AG09319 (cell line): ENCODE measurements around the gene SEPTIN12.

Experiments
- DNase-seq: peaks from one replicate; pipeline ENCODE4 v3.0.0-alpha.2; 2010; ENCODE audit warnings: low read depth; ENCODE audit errors: extremely low read depth
- CTCF ChIP-seq: IDR thresholded peaks from 2 replicates; pipeline ENCODE4 v1.5.1; 2011; ENCODE audit warnings: low read depth, mild to moderate bottlenecking, inconsistent platforms, low read length, moderate library complexity

Gene SEPTIN12

GRCh38 chr16:4787627-4788482 is at the start of gene SEPTIN12:
SEPTIN12 (minus strand) TSS chr16:4788345; CDS start chr16:4787645, 700 bp downstream.
- TF ChIP-seq CTCF = no peak
- DNase-seq = no peak

GRCh38 chr16:4836727-4837126 is 48.6 kb upstream of the SEPTIN12 start:
- TF ChIP-seq CTCF = no peak

GRCh38 chr16:4833584-4833983 is 45.4 kb upstream of the SEPTIN12 start:
- no peak for DNase-seq
- TF ChIP-seq CTCF = no peak

More at GRCh38 chr16:4836727-4837126, 48.6 kb upstream of the SEPTIN12 start:
- no peak for DNase-seq

- no peak for DNase-seq
- no peak for TF ChIP-seq CTCF
These were observed 44.7 kb upstream of the SEPTIN12 start for GRCh38 chr16:4832698-4833343.

- TF ChIP-seq CTCF = no peak
- DNase-seq = no peak
These were observed 43.5 kb upstream of the SEPTIN12 start for GRCh38 chr16:4831616-4832015.

GRCh38 chr16:4830408-4830807 is 42.3 kb upstream of the SEPTIN12 start:
- no peak for TF ChIP-seq CTCF
- no peak for DNase-seq
